ENCODE data around the gene HS3ST3B1.

- TF ChIP-seq CTCF (IDR thresholded peaks at IDR 0.05) (no peak), POLR2A (IDR thresholded peaks at IDR 0.05) (no peak)
Measured at GRCh38 chr17:14323522-14323981, 22.7 kb downstream of the HS3ST3B1 start.
